Tibial artery (tissue), 4 donors: ENCODE data around the gene TMIE.

Experiments used
- DNase-seq, 2 donors: peaks; one replicate each; pipeline ENCODE4 v3.0.0-alpha.2; 2019
- H3K27ac ChIP-seq, 2 donors: fragments of 200-600 bp; sonication (generic) in 1 of 2; 1 replicate in 1 of 2; 2 replicates in 1 of 2; pipeline ENCODE4 v1.5.1; 2018 to 2019; ENCODE audit warnings: mild to moderate bottlenecking in 1 of 2
- H3K27me3 ChIP-seq, 2 donors: fragments of 200-600 bp; sonication (generic) in 1 of 2; one replicate each; pipeline versions ENCODE4 v1.5.1 to v1.6.0; 2016 to 2019
- H3K36me3 ChIP-seq, 3 donors: fragments of 200-600 bp; sonication (generic) in 2 of 3; one replicate each; pipeline ENCODE4 v1.5.1; 2016 to 2019; ENCODE audit warnings: mild to moderate bottlenecking in 2 of 3
- H3K4me1 ChIP-seq, 4 donors: fragments of 200-600 bp; sonication (generic) in 2 of 4; 1 replicate in 3 of 4; 2 replicates in 1 of 4; pipeline ENCODE4 v1.5.1; 2016 to 2019
- H3K4me3 ChIP-seq, 2 donors: fragments of 200-600 bp; sonication (generic) in 1 of 2; 1 replicate in 1 of 2; 2 replicates in 1 of 2; pipeline ENCODE4 v1.5.1; 2018 to 2019; ENCODE audit warnings: mild to moderate bottlenecking in 2 of 2
- H3K9me3 ChIP-seq, 3 donors: fragments of 200-600 bp; sonication (generic) in 1 of 3; one replicate each; pipeline ENCODE4 v1.5.1; 2016 to 2019
- intact Hi-C: fragments of 100-400 bp; cut with DNase I; formaldehyde crosslinking; loops from one replicate; pipeline ENCODE4 v1.15.0; 2023; ENCODE audit warnings: low total_unique reads
- TF ChIP-seq, protein P1 (sequence below), 2 experiments: fragments of 200-600 bp in 1 of 2; fragments of 450-650 bp in 1 of 2; IDR thresholded peaks; one replicate each; pipeline ENCODE4 v1.5.1; 2017 to 2019; ENCODE audit warnings: antibody characterized with exemption in 2 of 2, mild to moderate bottlenecking in 1 of 2, moderate library complexity in 1 of 2

The TMIE gene

DNA sequence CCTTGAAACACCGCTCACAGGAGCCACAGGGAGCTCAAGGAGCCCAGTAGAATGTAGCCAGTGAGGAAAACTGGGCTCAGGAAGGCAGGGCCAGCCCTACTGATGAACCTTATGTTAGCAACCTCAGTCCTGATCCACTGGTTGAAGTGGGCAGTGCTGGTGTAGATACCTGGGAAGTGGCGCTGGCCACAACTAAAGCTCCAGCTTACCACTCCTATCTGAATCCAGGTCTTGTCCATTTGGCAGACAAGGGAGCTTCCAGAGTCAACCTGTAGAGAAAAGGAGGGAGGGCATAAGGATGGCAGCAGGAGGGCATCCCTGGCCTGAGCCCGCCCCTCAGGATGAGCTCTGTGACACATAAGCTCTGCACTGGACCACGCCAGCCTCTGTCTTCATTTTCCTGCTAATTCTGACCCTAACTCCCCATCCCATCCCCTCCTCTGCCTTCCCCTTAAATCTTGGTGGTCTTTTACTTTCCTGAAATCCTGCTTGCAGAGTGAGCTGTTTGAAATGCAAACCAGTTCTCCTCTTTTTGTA, 18.6 kb downstream of the TMIE start:
- intact Hi-C loops = loop anchor here (10.0 kb wide), 1 partner anchor 115 kb away; no protein-coding TSS in a partner anchor
- TF ChIP-seq, protein P1, sequence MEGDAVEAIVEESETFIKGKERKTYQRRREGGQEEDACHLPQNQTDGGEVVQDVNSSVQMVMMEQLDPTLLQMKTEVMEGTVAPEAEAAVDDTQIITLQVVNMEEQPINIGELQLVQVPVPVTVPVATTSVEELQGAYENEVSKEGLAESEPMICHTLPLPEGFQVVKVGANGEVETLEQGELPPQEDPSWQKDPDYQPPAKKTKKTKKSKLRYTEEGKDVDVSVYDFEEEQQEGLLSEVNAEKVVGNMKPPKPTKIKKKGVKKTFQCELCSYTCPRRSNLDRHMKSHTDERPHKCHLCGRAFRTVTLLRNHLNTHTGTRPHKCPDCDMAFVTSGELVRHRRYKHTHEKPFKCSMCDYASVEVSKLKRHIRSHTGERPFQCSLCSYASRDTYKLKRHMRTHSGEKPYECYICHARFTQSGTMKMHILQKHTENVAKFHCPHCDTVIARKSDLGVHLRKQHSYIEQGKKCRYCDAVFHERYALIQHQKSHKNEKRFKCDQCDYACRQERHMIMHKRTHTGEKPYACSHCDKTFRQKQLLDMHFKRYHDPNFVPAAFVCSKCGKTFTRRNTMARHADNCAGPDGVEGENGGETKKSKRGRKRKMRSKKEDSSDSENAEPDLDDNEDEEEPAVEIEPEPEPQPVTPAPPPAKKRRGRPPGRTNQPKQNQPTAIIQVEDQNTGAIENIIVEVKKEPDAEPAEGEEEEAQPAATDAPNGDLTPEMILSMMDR (IDR thresholded peaks at IDR 0.05) = no peak
- Histone ChIP-seq H3K27me3 (peaks cover 0 to 25% of the 10 kb centered on the region in 2 donors), H3K27ac (no peak overlapping the region), H3K4me1 (peaks cover 0 to 6% (median 0%) of the 10 kb centered on the region in 4 donors), H3K4me3 (no peak overlapping the region), H3K36me3 (no peaks in the 10 kb centered on the region), H3K9me3 (no peaks in the 10 kb centered on the region)
- no peak for DNase-seq

DNA sequence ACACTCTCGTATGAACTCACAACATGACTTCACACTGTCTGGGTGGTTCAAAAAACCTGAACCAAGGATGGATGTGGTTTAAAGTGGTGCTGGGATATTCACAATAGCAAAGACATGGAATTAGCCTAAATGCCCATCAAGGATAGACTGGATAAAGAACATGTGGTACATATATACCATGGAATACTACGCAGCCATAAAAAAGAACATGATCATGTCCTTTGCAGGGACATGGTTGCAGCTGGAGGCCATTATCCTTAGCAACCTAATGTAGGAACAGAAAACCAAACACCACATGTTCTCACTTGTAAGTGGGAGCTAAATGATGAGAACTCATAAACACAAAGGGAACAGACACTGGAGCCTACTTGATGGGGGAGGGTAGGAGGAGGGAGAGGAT, 19.8 kb downstream of the TMIE start:
- no peak overlapping the region for H3K27ac ChIP-seq
- H3K4me1 ChIP-seq = peaks cover 0 to 6% (median 0%) of the 10 kb centered on the region in 4 donors
- intact Hi-C loops = no loop called here
- no peak overlapping the region for H3K4me3 ChIP-seq
- no peak for DNase-seq
- no peaks in the 10 kb centered on the region for H3K9me3 ChIP-seq
- peaks cover 0 to 22% of the 10 kb centered on the region in 2 donors for H3K27me3 ChIP-seq
- H3K36me3 ChIP-seq = no peaks in the 10 kb centered on the region
- TF ChIP-seq, protein P1 (IDR thresholded peaks at IDR 0.05) = no peak

DNA sequence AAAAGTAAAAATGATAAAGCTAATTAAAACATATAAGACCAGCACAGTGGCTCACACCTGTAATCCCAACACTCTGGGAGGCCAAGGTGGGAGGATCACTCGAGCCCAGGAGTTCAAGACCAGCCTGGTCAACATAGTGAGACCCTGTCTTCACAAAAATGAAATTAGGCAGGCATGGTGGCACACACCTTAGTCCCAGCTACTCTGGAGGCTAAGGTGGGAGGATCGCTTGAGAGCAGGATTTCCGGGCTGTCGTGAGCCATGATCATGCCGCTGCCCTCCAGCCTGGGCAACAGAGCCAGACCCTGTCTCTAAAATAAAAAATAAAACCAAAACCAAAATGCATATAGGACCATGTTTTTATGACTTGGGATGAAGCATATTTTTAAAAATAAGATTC, 21.3 kb downstream of the TMIE start:
- TF ChIP-seq, protein P1 (IDR thresholded peaks at IDR 0.05) = no peak
- H3K27ac ChIP-seq = no peak overlapping the region
- intact Hi-C loops = no loop called here

DNA sequence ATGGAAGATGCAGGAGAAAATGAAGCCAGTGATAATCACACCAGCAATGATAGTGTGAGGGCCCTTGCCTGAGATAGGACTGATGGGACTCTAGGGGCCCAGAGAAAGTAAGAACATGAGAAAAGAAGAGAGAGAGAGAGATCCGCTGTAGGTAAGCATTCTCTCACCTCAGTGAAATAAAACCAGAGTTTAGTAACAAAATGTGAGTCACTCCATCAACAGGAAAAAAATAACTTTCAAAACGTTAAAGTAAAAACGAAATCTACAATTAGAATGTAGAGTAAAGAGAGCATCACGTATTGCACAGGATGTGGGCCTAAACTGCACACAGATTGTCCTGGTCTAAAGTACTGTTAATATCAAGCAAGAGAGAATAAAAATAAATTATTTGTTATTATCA, 23.2 kb downstream of the TMIE start:
- TF ChIP-seq, protein P1 (IDR thresholded peaks at IDR 0.05) = no peak
- no peak overlapping the region for H3K27ac ChIP-seq
- no peaks in the 10 kb centered on the region for H3K36me3 ChIP-seq
- H3K9me3 ChIP-seq = no peaks in the 10 kb centered on the region
- no peaks in the 10 kb centered on the region for H3K4me1 ChIP-seq
- intact Hi-C loops = no loop called here
- no peak for DNase-seq
- peaks cover 0 to 5% of the 10 kb centered on the region in 2 donors for H3K27me3 ChIP-seq
- no peak overlapping the region for H3K4me3 ChIP-seq

More for the DNA sequence above, 21.3 kb downstream of the TMIE start:
- no peaks in the 10 kb centered on the region for H3K36me3 ChIP-seq
- H3K9me3 ChIP-seq = no peaks in the 10 kb centered on the region
- peaks cover 0 to 6% (median 0%) of the 10 kb centered on the region in 4 donors for H3K4me1 ChIP-seq
- H3K4me3 ChIP-seq = no peak overlapping the region
- H3K27me3 ChIP-seq = peaks cover 0 to 17% of the 10 kb centered on the region in 2 donors
- no peak for DNase-seq

DNA sequence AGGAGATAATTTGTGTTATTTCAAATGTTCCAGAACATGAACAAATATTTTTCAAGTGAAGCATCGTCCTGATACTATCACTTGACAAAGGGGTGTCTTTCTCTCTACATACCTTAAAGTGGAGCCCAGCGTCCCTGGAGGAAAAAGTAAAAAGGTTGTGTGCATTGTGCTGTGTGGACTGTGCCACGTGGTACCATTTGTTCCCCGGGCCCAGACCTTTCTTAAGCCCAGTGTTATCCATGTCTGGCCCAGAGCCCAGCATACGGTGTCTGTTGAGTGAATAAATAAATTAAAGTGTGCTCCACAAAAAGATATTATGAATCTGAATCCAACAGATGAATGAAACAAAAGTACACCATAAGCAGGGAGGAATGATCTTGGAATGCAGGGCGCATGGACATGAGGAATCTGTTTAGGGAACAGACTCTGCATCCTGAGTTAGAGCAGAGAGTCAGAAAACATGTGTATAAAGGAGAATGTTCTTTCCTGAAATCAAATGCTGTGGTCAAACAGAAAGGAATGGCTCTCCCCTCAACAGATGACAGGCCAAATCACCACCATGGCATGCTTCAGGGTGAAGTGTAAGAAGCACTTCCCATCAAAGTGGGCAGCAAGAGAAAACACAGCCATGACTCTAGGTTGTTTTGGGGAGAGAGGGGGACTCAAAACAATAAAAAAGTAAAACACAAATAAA, 24.6 kb downstream of the TMIE start:
- H3K9me3 ChIP-seq = no peaks in the 10 kb centered on the region
- no peak for DNase-seq
- H3K36me3 ChIP-seq = no peaks in the 10 kb centered on the region
- H3K27ac ChIP-seq = no peak overlapping the region
- intact Hi-C loops = no loop called here
- no peaks in the 10 kb centered on the region for H3K4me1 ChIP-seq
- TF ChIP-seq, protein P1 (IDR thresholded peaks at IDR 0.05) = no peak
- H3K4me3 ChIP-seq = no peak overlapping the region
- H3K27me3 ChIP-seq = peaks cover 0 to 5% of the 10 kb centered on the region in 2 donors
